HepG2 (cell line): ENCODE measurements around the gene EPHA3.

Experiments used
- ATF1 ChIP-seq: IDR thresholded peaks from 2 replicates; pipeline ENCODE4 v1.6.1; 2016; ENCODE audit warnings: mild to moderate bottlenecking, control low read depth
- CREB1 ChIP-seq, 2 experiments: fragments of 450-650 bp in 1 of 2; IDR thresholded peaks; 2 replicates each; pipeline ENCODE4 v1.6.1; 2016 to 2017; ENCODE audit warnings: control low read depth in 1 of 2, mild to moderate bottlenecking in 1 of 2, missing compliant biosample characterization in 1 of 2, missing genetic modification characterization in 1 of 2
- DBP ChIP-seq: sonication (generic); formaldehyde crosslinking; IDR thresholded peaks from 2 replicates; pipeline ENCODE4 v1.4.0; 2020; ENCODE audit warnings: missing genetic modification reagents; ENCODE audit errors: not compliant biosample characterization
- DPF2 ChIP-seq: sonication (generic); formaldehyde crosslinking; IDR thresholded peaks from 2 replicates; pipeline ENCODE4 v1.4.0; 2020; ENCODE audit warnings: mild to moderate bottlenecking, low read depth, missing genetic modification reagents, borderline replicate concordance
- MEIS1 ChIP-seq: sonication (generic); formaldehyde crosslinking; IDR thresholded peaks from 2 replicates; pipeline ENCODE4 v1.9.0; 2021; ENCODE audit warnings: mild to moderate bottlenecking, missing genetic modification reagents, moderate library complexity, borderline replicate concordance
- NONO ChIP-seq, 2 experiments: fragments of 450-650 bp in 1 of 2; sonication (generic) in 1 of 2; formaldehyde crosslinking in 1 of 2; IDR thresholded peaks in 1 of 2; conservative IDR thresholded peaks in 1 of 2; 2 replicates each; pipeline versions ENCODE4 v1.6.1 to v1.8.0; 2017 to 2022; ENCODE audit warnings: mild to moderate bottlenecking in 1 of 2, missing genetic modification reagents in 1 of 2, moderate library complexity in 1 of 2
- POGZ ChIP-seq: sonication (generic); formaldehyde crosslinking; IDR thresholded peaks from 2 replicates; pipeline ENCODE4 v1.4.0; 2020; ENCODE audit warnings: mild to moderate bottlenecking, missing genetic modification reagents
- POLR2AphosphoS5 ChIP-seq: IDR thresholded peaks from 2 replicates; pipeline ENCODE4 v1.6.1; 2012; ENCODE audit warnings: low read depth, low read length
- TCF7 ChIP-seq: sonication (generic); IDR thresholded peaks from 2 replicates; pipeline ENCODE4 v1.6.1; 2016; ENCODE audit warnings: antibody characterized with exemption, low read depth
- TEAD2 ChIP-seq: sonication (generic); formaldehyde crosslinking; IDR thresholded peaks from 2 replicates; pipeline ENCODE4 v1.9.0; 2021; ENCODE audit warnings: missing genetic modification reagents
- ZNF709 ChIP-seq: sonication (generic); formaldehyde crosslinking; IDR thresholded peaks from 2 replicates; pipeline ENCODE4 v1.5.0; 2020; ENCODE audit warnings: mild to moderate bottlenecking, missing genetic modification reagents

GRCh38 chr3:89234620-89235019 is 127.2 kb downstream of the EPHA3 start:
- TF ChIP-seq CREB1 (IDR thresholded peaks at IDR 0.05) (no peak), CREB1 (CRISPR knock-in tag; IDR thresholded peaks at IDR 0.05) (no peak), NONO (IDR thresholded peaks at IDR 0.05) (no peak), NONO (CRISPR knock-in tag; conservative IDR thresholded peaks at IDR 0.05) (no peak), POGZ (CRISPR knock-in tag) (no peak), DPF2 (CRISPR knock-in tag) (no peak), ATF1 (CRISPR knock-in tag) (no peak), DBP (CRISPR knock-in tag) (no peak), MEIS1 (no peak), POLR2AphosphoS5 (no peak), TCF7 (no peak), ZNF709 (CRISPR knock-in tag) (no peak), TEAD2 (CRISPR knock-in tag) (no peak)
